Panc1 (cell line): ENCODE results near the gene MRAS.

Experiments
- CTCF ChIP-seq: fragments of 450-650 bp; IDR thresholded peaks from 2 replicates; pipeline ENCODE4 v1.5.1; 2017; ENCODE audit warnings: mild to moderate bottlenecking
- TCF7L2 ChIP-seq: IDR thresholded peaks from 2 replicates; pipeline ENCODE4 v1.6.1; 2011; ENCODE audit warnings: mild to moderate bottlenecking, low read depth, low read length, inconsistent platforms

GRCh38 chr3:138424323-138424722 lies 75.9 kb downstream of the MRAS start:
- no peak for TF ChIP-seq CTCF
- no peak for TF ChIP-seq TCF7L2
